OCI-LY1 (cell line): ENCODE data around the gene AKAP8L.

ENCODE experiments used
- EZH2 ChIP-seq: fragments of 200-600 bp; sonication (generic), shearing (Covaris generic); IDR thresholded peaks from 2 replicates; pipeline ENCODE4 v1.8.0; 2017; ENCODE audit warnings: borderline replicate concordance, mixed run types, mild to moderate bottlenecking, antibody characterized with exemption, low read length, moderate library complexity, mixed read lengths
- TF ChIP-seq, protein P1 (sequence below): fragments of 200-600 bp; sonication (generic), shearing (Covaris generic); IDR thresholded peaks from 2 replicates; pipeline ENCODE4 v1.5.1; 2017; ENCODE audit warnings: mild to moderate bottlenecking, antibody characterized with exemption, low read length, moderate library complexity, mixed read lengths

DNA sequence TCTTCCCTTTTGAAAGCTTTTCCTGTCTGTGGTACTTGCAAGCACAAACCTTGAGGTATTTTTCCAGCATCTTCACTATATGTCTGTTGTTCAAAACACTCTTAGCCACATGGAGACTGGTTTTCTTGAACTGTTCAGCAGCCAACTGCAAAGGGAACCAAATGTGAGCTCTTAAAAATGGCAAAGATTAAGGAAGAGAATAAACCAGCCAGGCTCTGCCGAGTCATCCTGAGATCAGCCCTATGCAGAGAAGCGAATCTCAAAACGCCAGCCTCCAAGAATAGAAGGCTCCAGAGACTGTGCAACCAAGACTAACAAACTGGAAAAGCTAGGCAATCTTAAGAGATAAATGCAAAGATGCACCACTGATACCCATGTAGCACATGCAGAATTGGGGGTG, 59.9 kb downstream of the AKAP8L start:
- TF ChIP-seq, protein P1, sequence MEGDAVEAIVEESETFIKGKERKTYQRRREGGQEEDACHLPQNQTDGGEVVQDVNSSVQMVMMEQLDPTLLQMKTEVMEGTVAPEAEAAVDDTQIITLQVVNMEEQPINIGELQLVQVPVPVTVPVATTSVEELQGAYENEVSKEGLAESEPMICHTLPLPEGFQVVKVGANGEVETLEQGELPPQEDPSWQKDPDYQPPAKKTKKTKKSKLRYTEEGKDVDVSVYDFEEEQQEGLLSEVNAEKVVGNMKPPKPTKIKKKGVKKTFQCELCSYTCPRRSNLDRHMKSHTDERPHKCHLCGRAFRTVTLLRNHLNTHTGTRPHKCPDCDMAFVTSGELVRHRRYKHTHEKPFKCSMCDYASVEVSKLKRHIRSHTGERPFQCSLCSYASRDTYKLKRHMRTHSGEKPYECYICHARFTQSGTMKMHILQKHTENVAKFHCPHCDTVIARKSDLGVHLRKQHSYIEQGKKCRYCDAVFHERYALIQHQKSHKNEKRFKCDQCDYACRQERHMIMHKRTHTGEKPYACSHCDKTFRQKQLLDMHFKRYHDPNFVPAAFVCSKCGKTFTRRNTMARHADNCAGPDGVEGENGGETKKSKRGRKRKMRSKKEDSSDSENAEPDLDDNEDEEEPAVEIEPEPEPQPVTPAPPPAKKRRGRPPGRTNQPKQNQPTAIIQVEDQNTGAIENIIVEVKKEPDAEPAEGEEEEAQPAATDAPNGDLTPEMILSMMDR, result no peak
- TF ChIP-seq EZH2, result no peak
